Left ventricle myocardium inferior (tissue), 1 donor: Measurements from ENCODE around the gene RHBDF1. TPM values are rescaled to one million over a fixed set of nuclear protein-coding genes. Genes with fewer than 3 reads are reported as not detected.

Source experiments
- DNase-seq: peaks from one replicate; pipeline ENCODE4 v3.0.0-alpha.2; 2020
- H3K27ac ChIP-seq: fragments of 200-600 bp; replicated peaks from 2 replicates; pipeline ENCODE4 v1.8.0; 2021
- H3K27me3 ChIP-seq: fragments of 200-600 bp; 2 replicates; pipeline ENCODE4 v1.8.0; 2021; ENCODE audit warnings: low read depth
- H3K36me3 ChIP-seq: fragments of 200-600 bp; 2 replicates; pipeline ENCODE4 v1.8.0; 2021
- H3K4me1 ChIP-seq: fragments of 200-600 bp; 2 replicates; pipeline ENCODE4 v1.8.0; 2021
- H3K4me3 ChIP-seq: fragments of 200-600 bp; 2 replicates; pipeline ENCODE4 v1.8.0; 2021; ENCODE audit warnings: mild to moderate bottlenecking, moderate library complexity
- H3K9me3 ChIP-seq: fragments of 200-600 bp; replicated peaks from 2 replicates; pipeline ENCODE4 v1.8.0; 2021
- intact Hi-C: fragments of 100-400 bp; cut with micrococcal nuclease; formaldehyde crosslinking; loops from one replicate; pipeline ENCODE4 v1.11.0; 2022
- total RNA-seq: library from RNA; stranded (reverse); fragmentation: NEBNext Ultra II Directional; extraction: Animal tissue kit (Norgen Biotek cat#: 25700); gene quantifications from one replicate; pipeline ENCODE4 v1.2.1, GENCODE V29; 2021
- TF ChIP-seq, protein P1 (sequence below): fragments of 200-600 bp; IDR thresholded peaks from 2 replicates; pipeline ENCODE4 v1.8.0; 2021; ENCODE audit warnings: antibody characterized with exemption, mild to moderate bottlenecking, borderline replicate concordance
- donor health status: DM: no; HTN: yes; CAD: no; lungs with severe emphysema.

The RHBDF1 gene
- total RNA-seq, 1 donor from 2014 or later: 24.4 TPM

DNA sequence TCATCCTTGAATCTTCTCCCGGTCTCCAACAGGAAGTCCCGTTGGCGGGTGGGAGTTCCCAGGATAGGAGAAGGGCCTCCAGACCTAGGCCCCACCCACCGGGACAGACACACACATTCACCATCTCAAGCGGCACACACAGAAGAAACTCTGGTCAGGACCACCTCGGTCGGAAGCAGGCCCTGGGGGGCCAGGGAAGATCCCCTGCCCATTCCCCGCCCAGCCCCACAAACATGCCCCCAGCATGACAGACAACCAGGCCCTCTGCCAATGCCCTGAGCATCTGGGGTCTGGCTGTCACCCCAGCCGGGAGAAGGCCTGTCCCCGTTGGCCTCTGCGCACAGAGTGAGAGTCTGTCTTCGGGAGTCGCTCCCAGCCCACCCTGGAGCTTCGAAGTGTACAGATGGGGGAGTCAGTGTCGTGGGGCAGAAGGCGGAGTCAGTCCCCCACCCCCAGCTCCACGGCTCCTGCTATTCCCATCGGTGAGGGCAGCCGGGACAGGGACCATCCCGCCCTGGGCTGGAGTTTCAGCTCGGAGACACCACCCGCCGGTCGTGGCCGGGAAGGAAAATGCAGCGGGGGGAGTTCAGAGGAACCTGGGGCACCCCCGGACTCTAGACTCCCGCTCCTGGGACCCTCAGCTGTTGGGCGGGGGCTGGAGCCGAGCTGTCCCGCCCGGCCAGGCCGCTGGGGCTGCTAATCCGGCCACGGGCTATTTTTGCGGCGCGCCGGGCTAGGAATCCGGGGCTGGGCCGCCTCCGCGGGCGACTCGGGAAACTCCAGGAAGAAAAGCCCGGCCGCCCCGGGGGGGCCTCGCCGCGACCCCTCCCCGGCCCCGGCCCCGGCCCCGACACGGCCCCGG is 660 bp downstream of the RHBDF1 start:
- TF ChIP-seq, protein P1, sequence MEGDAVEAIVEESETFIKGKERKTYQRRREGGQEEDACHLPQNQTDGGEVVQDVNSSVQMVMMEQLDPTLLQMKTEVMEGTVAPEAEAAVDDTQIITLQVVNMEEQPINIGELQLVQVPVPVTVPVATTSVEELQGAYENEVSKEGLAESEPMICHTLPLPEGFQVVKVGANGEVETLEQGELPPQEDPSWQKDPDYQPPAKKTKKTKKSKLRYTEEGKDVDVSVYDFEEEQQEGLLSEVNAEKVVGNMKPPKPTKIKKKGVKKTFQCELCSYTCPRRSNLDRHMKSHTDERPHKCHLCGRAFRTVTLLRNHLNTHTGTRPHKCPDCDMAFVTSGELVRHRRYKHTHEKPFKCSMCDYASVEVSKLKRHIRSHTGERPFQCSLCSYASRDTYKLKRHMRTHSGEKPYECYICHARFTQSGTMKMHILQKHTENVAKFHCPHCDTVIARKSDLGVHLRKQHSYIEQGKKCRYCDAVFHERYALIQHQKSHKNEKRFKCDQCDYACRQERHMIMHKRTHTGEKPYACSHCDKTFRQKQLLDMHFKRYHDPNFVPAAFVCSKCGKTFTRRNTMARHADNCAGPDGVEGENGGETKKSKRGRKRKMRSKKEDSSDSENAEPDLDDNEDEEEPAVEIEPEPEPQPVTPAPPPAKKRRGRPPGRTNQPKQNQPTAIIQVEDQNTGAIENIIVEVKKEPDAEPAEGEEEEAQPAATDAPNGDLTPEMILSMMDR: no peak
- H3K4me1 ChIP-seq: peaks cover 97% of the 10 kb centered on the region
- H3K4me3 ChIP-seq: peak overlapping the region; percentile 82
- H3K27ac ChIP-seq: peak overlapping the region; percentile 96
- no peaks in the 10 kb centered on the region for H3K27me3 ChIP-seq
- DNase-seq: peak; percentile 75
- no peaks in the 10 kb centered on the region for H3K9me3 ChIP-seq
- intact Hi-C loops: no loop called here
- no peaks in the 10 kb centered on the region for H3K36me3 ChIP-seq

DNA sequence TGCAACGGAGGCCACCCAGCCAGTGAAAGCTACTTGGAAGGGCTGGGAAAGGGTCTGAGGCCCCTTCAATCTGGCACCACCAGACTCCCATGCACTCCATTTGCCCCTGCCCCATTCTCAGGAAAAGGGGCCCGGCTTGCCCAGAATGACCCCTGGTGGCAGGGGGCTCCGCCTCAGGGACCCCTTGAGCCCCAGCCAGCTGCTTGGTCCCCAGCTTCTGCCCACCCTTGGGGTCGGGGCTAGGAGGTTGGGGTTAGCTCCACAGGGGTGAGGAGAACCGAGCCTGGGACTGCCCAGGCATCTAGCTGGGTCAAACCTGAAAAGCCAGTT is 1.3 kb downstream of the RHBDF1 start:
- peak overlapping the region; percentile 96 for H3K27ac ChIP-seq
- no peak for DNase-seq
- intact Hi-C loops: no loop called here
- H3K4me3 ChIP-seq: peak overlapping the region; percentile 82
- H3K4me1 ChIP-seq: peaks cover 97% of the 10 kb centered on the region
- H3K9me3 ChIP-seq: no peaks in the 10 kb centered on the region
- H3K27me3 ChIP-seq: no peaks in the 10 kb centered on the region
- TF ChIP-seq, protein P1: no peak
- H3K36me3 ChIP-seq: no peaks in the 10 kb centered on the region

DNA sequence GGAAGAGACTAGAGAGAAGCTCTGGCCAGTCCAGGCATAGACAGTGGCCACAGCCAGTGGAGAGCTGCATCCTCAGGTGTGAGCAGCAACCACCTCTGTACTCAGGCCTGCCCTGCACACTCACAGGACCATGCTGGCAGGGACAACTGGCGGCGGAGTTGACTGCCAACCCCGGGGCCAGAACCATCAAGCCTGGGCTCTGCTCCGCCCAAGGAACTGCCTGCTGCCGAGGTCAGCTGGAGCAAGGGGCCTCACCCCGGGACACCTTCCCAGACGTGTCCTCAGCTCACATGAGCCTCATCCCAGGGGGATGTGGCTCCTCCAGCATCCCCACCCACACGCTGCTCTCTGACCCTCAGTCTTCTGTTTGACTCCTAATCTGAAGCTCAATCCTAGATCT is 3.2 kb downstream of the RHBDF1 start:
- no peak overlapping the region for H3K4me3 ChIP-seq
- peak overlapping the region; percentile 56 for H3K27ac ChIP-seq
- no peaks in the 10 kb centered on the region for H3K27me3 ChIP-seq
- TF ChIP-seq, protein P1: no peak
- DNase-seq: peak; percentile 22
- peaks cover 88% of the 10 kb centered on the region for H3K4me1 ChIP-seq
- H3K36me3 ChIP-seq: peaks cover 8% of the 10 kb centered on the region
- intact Hi-C loops: loop anchor here (2.0 kb wide), 1 partner anchor 26 kb away; no protein-coding TSS in a partner anchor
- H3K9me3 ChIP-seq: no peaks in the 10 kb centered on the region

DNA sequence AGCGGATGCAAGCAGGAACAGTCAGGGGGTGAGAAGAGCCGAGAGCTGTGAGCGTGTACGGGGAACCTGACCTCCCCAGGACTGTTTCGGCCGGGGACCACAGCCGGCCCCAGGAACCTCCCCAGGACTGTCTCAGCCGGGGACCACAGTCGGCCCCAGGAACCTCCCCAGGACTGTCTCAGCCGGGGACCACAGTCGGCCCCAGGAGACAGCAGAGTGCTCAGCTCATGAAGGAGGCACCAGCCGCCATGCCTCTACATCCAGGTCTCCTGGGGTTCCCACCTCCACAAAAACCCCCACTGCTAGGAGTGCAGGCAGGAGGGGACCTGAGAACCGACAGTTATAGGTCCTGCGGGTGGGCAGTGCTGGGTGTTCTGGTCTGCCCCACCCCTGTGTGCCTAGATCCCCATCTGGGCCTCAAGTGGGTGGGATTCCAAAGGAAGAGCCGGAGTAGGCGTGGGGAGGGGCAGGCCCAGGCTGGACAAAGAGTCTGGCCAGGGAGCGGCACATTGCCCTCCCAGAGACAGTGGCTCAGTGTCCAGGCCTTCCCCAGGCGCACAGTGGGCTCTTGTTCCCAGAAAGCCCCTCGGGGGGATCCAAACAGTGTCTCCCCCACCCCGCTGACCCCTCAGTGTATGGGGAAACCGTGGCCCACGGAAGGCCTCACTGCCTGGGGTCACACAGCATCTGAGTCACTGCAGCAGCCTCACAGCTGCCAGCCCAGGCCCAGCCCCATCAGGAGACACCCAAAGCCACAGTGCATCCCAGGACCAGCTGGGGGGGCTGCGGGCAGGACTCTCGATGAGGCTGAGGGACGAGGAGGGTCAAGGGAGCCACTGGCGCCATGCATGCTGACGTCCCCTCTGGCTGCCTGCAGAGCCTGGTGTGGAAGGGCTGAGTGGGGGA is 4.3 kb downstream of the RHBDF1 start:
- H3K4me1 ChIP-seq: peaks cover 82% of the 10 kb centered on the region
- peak overlapping the region; percentile 56 for H3K27ac ChIP-seq
- peak; percentile 31 for DNase-seq
- H3K36me3 ChIP-seq: peaks cover 17% of the 10 kb centered on the region
- H3K4me3 ChIP-seq: peak overlapping the region; percentile 6
- no peaks in the 10 kb centered on the region for H3K27me3 ChIP-seq
- intact Hi-C loops: loop anchor here (2.0 kb wide), 1 partner anchor 27 kb away; no protein-coding TSS in a partner anchor
- no peaks in the 10 kb centered on the region for H3K9me3 ChIP-seq
- TF ChIP-seq, protein P1: no peak

DNA sequence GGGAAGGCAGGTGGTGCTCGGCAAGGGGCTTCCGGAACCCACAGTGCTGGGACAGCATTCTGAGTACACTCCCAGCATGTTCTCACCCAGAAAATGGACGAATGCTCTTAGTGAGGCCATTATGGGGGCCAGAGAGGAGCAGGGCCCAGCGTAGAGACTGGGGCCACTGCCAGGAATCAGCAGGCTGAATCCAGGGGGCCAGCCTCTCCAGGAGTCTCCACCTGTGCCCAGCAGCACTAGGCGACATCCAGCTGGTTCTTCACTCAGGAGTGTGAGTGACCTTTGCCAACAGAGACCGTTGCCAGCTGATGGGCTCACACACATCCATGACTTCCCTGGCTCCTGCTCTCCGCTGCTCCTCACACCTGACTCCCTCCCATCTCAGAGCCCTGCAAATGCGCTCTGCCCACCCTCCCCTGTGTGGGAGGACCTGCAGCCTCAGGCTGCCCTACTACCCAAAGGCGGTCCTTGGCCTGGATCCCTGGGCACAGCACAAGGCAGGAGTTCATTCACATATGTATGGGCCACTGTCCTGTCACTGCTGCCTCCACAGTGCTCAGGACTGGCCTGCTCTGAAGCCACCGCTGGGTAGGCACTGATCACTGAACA is 5.1 kb downstream of the RHBDF1 start:
- no peaks in the 10 kb centered on the region for H3K9me3 ChIP-seq
- H3K36me3 ChIP-seq: peaks cover 25% of the 10 kb centered on the region
- H3K4me1 ChIP-seq: peaks cover 76% of the 10 kb centered on the region
- peak; percentile 21 for DNase-seq
- TF ChIP-seq, protein P1: no peak
- peak overlapping the region; percentile 6 for H3K4me3 ChIP-seq
- no peaks in the 10 kb centered on the region for H3K27me3 ChIP-seq
- intact Hi-C loops: no loop called here
- H3K27ac ChIP-seq: peak overlapping the region; percentile 56
